ENCODE data around the gene EFL1. TPM values are rescaled to one million over a fixed set of nuclear protein-coding genes. Genes with fewer than 3 reads are reported as not detected.
"Not testable (repeated sequence)": the region's sequence is repeated elsewhere in the genome, so short reads cannot be mapped to it uniquely, and the experiment has no call there.

The EFL1 gene
- total RNA-seq, 2 experiments from 2014 or later = 7.1 to 7.8 TPM

DNA sequence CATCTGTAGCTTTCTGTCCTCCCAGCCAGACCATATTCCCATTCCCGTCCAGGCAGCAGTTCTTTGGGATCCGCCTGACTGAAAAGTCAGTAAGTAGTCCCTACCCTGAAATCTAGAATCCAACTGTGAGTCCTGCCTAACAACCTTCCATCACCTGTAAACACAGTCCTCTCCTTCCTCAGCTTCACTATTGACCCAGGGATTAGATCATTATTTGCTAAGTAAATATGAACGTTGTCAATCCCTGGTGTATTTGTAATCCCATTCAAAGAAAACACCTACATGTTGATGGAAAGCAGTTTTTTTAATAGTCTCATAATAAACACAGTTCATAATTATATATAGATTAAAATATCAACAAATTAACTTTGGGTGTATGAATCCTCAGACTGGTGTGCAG is 816 bp upstream of the EFL1 start:
- Histone ChIP-seq H3K27me3 (ENCODE audit: control insufficient read depth in 1 of 2, insufficient read depth in 2 of 2, low read length in 2 of 2) (no peaks in the 10 kb centered on the region), H3K27ac (ENCODE audit: low read depth in 1 of 2, low read length in 2 of 2) (no peak overlapping the region), H3K9me3 (ENCODE audit: control insufficient read depth in 1 of 2, insufficient read depth in 1 of 2, low read length in 2 of 2) (no peaks in the 10 kb centered on the region), H3K4me3 (ENCODE audit: low read length) (peak overlapping the region; percentile 72), H3K4me1 (ENCODE audit: insufficient read depth, low read length) (peaks cover 12% of the 10 kb centered on the region), H3K36me3 (ENCODE audit: insufficient read depth, low read length) (peaks cover 11% of the 10 kb centered on the region)
- peaks cover 38% of the 10 kb centered on the region for H3K4me1 Mint-ChIP-seq (ENCODE audit: low read depth)
- H3K4me3 Mint-ChIP-seq = peak overlapping the region; percentile 95
- H3K36me3 Mint-ChIP-seq (ENCODE audit: low read depth) = peaks cover 19% of the 10 kb centered on the region
- POLR2A ChIA-PET = interaction anchor here (1.2 kb wide), 1 partner anchor 277 kb away, joined by 3 read pairs; the partner anchor contains the start of gene RPS17
- H3K27me3 Mint-ChIP-seq = no peaks in the 10 kb centered on the region
- ATAC-seq (ENCODE audit: poor library complexity) (no peak), DNase-seq (no peak)
- intact Hi-C loops (cut with DNase I, micrococcal nuclease) = no loop called here
- TF ChIP-seq, protein P1, sequence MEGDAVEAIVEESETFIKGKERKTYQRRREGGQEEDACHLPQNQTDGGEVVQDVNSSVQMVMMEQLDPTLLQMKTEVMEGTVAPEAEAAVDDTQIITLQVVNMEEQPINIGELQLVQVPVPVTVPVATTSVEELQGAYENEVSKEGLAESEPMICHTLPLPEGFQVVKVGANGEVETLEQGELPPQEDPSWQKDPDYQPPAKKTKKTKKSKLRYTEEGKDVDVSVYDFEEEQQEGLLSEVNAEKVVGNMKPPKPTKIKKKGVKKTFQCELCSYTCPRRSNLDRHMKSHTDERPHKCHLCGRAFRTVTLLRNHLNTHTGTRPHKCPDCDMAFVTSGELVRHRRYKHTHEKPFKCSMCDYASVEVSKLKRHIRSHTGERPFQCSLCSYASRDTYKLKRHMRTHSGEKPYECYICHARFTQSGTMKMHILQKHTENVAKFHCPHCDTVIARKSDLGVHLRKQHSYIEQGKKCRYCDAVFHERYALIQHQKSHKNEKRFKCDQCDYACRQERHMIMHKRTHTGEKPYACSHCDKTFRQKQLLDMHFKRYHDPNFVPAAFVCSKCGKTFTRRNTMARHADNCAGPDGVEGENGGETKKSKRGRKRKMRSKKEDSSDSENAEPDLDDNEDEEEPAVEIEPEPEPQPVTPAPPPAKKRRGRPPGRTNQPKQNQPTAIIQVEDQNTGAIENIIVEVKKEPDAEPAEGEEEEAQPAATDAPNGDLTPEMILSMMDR (IDR thresholded peaks at IDR 0.05) = no peak
- CTCF ChIA-PET = no interaction called here
- H3K9me3 Mint-ChIP-seq = no peaks in the 10 kb centered on the region
- H3K27ac Mint-ChIP-seq = peak overlapping the region; percentile 79

DNA sequence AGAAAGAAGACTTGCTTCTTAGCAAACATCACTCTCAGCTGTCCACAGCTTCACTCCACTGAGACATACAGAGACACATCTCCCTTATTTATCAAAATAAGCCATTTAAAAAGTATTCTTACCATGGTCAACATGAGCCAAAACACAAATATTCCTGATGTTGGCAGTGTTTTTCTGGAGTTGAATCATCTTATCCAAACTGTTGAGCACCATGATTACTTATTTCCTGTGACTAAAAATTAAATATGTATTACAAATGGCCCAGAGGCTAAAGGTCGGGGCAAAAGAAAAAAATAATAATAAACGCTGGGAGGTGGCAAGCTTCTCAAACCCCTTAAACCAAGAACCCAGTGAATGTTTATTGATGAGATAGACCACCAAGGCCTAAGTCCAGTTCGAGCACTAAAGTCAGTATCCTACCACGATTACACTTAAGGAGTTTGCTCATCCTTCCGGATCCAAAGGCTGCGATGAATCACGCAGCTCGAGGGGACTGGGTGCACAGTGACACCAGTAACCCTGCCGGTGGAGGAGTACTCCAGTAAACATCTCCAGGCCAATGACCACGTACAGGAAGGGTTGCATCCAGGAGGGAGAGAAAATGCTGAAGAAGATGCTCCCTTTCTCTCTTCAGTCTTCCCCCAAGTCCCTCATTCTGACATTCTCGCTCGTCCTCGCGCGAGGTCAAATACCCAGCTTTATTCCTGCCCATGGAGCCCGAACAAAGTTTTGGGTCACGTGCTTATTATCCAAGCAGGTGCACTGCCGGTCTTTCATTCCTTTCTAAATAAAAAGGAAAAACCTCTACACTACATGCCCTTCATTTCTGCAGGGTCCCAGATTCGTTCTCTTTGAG is 740 bp downstream of the EFL1 start:
- peaks cover 38% of the 10 kb centered on the region for H3K4me1 Mint-ChIP-seq (ENCODE audit: low read depth)
- H3K27me3 ChIP-seq (ENCODE audit: control insufficient read depth in 1 of 2, insufficient read depth in 2 of 2, low read length in 2 of 2); H3K9me3 Mint-ChIP-seq; H3K27me3 Mint-ChIP-seq; intact Hi-C loops (cut with DNase I, micrococcal nuclease); H3K9me3 ChIP-seq (ENCODE audit: control insufficient read depth in 1 of 2, insufficient read depth in 1 of 2, low read length in 2 of 2): not testable (repeated sequence)
- Histone ChIP-seq H3K27ac (ENCODE audit: low read depth in 1 of 2, low read length in 2 of 2) (peak overlapping the region in 1 of 2 donors; percentile 31), H3K36me3 (ENCODE audit: insufficient read depth, low read length) (peaks cover 12% of the 10 kb centered on the region), H3K4me3 (ENCODE audit: low read length) (peak overlapping the region; percentile 72), H3K4me1 (ENCODE audit: insufficient read depth, low read length) (peaks cover 12% of the 10 kb centered on the region)
- peak overlapping the region; percentile 95 for H3K4me3 Mint-ChIP-seq
- peak overlapping the region; percentile 79 for H3K27ac Mint-ChIP-seq
- ChIA-PET CTCF (interaction anchor here (1.4 kb wide), 1 partner anchor 278 kb away, joined by 5 read pairs; the partner anchor contains the start of gene RPS17), POLR2A (interaction anchor here (1.2 kb wide), 2 partner anchors 37 to 278 kb away, joined by 3 to 4 read pairs; partner anchors contain the start of gene RPS17)
- DNase-seq (peak in 5 of 14 experiments; percentile 13 to 55 (median 29)), ATAC-seq (ENCODE audit: poor library complexity) (peak; percentile 9)
- peaks cover 34% of the 10 kb centered on the region for H3K36me3 Mint-ChIP-seq (ENCODE audit: low read depth)

DNA sequence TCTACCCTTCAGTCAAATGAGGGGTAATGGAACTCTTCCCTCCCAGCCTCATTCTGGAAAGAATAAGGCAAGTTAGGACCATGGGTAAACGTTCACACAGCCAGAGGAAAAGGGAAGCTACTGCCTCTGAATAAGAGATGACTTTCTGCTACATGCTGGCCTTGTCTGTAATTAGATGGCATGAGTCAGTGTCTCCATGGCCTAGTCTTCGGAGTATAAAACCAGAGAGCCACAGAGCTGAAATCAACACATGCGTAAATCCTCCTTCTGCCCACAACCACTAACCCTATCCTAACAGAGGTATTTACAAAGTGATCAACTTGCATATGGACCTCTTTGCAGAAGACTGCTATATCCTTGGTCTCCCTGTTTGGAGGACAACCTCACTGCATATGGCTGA is 14.3 kb downstream of the EFL1 start:
- H3K4me3 Mint-ChIP-seq; DNase-seq; H3K27ac ChIP-seq (ENCODE audit: low read depth in 1 of 2, low read length in 2 of 2); intact Hi-C loops (cut with DNase I, micrococcal nuclease); H3K27me3 ChIP-seq (ENCODE audit: control insufficient read depth in 1 of 2, insufficient read depth in 2 of 2, low read length in 2 of 2); POLR2A ChIA-PET; CTCF ChIA-PET; ATAC-seq (ENCODE audit: poor library complexity); H3K9me3 Mint-ChIP-seq; H3K4me3 ChIP-seq (ENCODE audit: low read length); H3K27ac Mint-ChIP-seq; H3K4me1 ChIP-seq (ENCODE audit: insufficient read depth, low read length); H3K27me3 Mint-ChIP-seq; H3K9me3 ChIP-seq (ENCODE audit: control insufficient read depth in 1 of 2, insufficient read depth in 1 of 2, low read length in 2 of 2); H3K4me1 Mint-ChIP-seq (ENCODE audit: low read depth): not testable (repeated sequence)
- H3K36me3 ChIP-seq (ENCODE audit: insufficient read depth, low read length) = peaks cover 13% of the 10 kb centered on the region
- peaks cover 60% of the 10 kb centered on the region for H3K36me3 Mint-ChIP-seq (ENCODE audit: low read depth)

DNA sequence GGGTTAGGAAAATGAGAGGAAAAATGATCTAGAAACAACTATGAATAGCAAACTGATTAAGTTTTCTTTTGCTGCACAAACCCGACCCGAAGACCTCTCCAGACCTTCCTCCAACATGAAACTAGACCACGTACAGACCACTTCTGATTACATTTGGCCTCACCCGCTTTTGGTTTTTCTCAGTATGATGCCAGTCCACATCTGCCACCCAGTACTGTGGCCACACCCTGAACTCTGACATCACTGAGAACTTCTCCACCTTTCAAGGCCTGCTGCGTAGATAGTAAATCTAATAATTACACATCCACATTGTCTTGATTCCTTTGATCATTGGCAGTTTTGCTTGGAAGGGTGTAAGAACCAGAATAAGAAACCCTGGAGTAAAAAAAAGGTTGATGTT is 16.6 kb downstream of the EFL1 start:
- peaks cover 54% of the 10 kb centered on the region for H3K36me3 Mint-ChIP-seq (ENCODE audit: low read depth)

DNA sequence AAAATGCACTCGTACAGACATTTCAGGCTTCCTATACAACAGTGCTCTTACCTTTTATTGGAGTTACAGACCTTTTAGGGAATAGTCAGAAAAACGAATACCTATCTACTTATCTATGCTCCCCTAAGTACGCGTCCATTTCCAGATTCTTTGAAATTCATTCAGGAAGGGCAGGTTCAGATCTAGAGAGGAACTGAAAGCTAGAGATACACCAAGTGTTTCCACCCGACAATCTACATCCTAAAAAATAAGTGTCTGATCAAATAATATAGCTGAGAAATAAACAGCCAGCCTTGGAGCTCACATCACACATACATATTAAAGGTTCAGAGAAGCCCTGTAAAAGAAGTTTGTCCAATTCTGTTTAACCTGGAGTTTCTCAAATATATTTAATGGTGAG is 18.9 kb downstream of the EFL1 start:
- H3K27me3 Mint-ChIP-seq; H3K9me3 ChIP-seq (ENCODE audit: control insufficient read depth in 1 of 2, insufficient read depth in 1 of 2, low read length in 2 of 2); H3K4me3 Mint-ChIP-seq; H3K4me1 ChIP-seq (ENCODE audit: insufficient read depth, low read length); POLR2A ChIA-PET; H3K27me3 ChIP-seq (ENCODE audit: control insufficient read depth in 1 of 2, insufficient read depth in 2 of 2, low read length in 2 of 2); ATAC-seq (ENCODE audit: poor library complexity); intact Hi-C loops (cut with DNase I, micrococcal nuclease); H3K9me3 Mint-ChIP-seq; H3K27ac Mint-ChIP-seq; CTCF ChIA-PET; DNase-seq; H3K27ac ChIP-seq (ENCODE audit: low read depth in 1 of 2, low read length in 2 of 2); H3K4me3 ChIP-seq (ENCODE audit: low read length): not testable (repeated sequence)
- peaks cover 10% of the 10 kb centered on the region for H3K4me1 Mint-ChIP-seq (ENCODE audit: low read depth)
- peaks cover 65% of the 10 kb centered on the region for H3K36me3 Mint-ChIP-seq (ENCODE audit: low read depth)
- H3K36me3 ChIP-seq (ENCODE audit: insufficient read depth, low read length) = peaks cover 31% of the 10 kb centered on the region

More for the DNA sequence above, 16.6 kb downstream of the EFL1 start:
- H3K27ac ChIP-seq (ENCODE audit: low read depth in 1 of 2, low read length in 2 of 2); H3K27me3 Mint-ChIP-seq; CTCF ChIA-PET; H3K27me3 ChIP-seq (ENCODE audit: control insufficient read depth in 1 of 2, insufficient read depth in 2 of 2, low read length in 2 of 2); H3K4me1 ChIP-seq (ENCODE audit: insufficient read depth, low read length); H3K4me3 ChIP-seq (ENCODE audit: low read length); ATAC-seq (ENCODE audit: poor library complexity); POLR2A ChIA-PET; H3K27ac Mint-ChIP-seq; H3K9me3 ChIP-seq (ENCODE audit: control insufficient read depth in 1 of 2, insufficient read depth in 1 of 2, low read length in 2 of 2); DNase-seq; H3K9me3 Mint-ChIP-seq; H3K4me3 Mint-ChIP-seq; intact Hi-C loops (cut with DNase I, micrococcal nuclease): not testable (repeated sequence)
- H3K36me3 ChIP-seq (ENCODE audit: insufficient read depth, low read length) = peaks cover 11% of the 10 kb centered on the region
- peaks cover 10% of the 10 kb centered on the region for H3K4me1 Mint-ChIP-seq (ENCODE audit: low read depth)

DNA sequence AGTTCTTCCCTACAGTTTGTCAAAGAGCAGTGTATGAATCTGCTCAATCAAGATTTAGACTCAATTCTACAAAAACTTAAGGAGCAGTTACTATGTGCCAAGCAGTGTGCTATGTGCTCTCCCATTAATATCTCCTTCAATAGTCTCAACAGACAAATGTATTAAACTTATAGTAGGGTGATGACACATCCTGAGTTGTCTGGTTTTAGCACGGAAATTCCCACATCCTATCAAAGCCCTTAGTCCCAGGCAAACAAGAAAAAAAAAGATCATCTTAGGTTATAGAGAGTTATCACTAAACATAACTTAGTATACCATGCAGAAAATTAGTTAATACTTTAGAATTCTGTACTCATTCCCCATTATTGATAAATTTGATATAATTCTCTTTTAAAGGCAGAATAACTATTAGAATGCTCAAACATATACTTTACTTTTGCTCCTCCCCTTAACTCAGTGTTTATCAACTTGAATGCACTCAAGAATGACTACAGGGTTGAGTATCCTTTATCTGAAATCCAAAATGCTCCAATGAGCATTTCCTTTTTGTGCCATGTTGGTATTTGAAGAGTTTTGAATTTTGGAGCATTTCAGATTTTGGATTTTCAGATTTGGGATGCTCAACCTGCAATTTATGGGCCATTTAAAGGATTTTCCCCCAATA is 20.6 kb downstream of the EFL1 start:
- H3K4me1 ChIP-seq (ENCODE audit: insufficient read depth, low read length); H3K4me1 Mint-ChIP-seq (ENCODE audit: low read depth); CTCF ChIA-PET; POLR2A ChIA-PET; DNase-seq; H3K9me3 ChIP-seq (ENCODE audit: control insufficient read depth in 1 of 2, insufficient read depth in 1 of 2, low read length in 2 of 2); H3K27me3 Mint-ChIP-seq; H3K4me3 Mint-ChIP-seq; H3K4me3 ChIP-seq (ENCODE audit: low read length); intact Hi-C loops (cut with DNase I, micrococcal nuclease); H3K27me3 ChIP-seq (ENCODE audit: control insufficient read depth in 1 of 2, insufficient read depth in 2 of 2, low read length in 2 of 2); H3K27ac ChIP-seq (ENCODE audit: low read depth in 1 of 2, low read length in 2 of 2); H3K27ac Mint-ChIP-seq; ATAC-seq (ENCODE audit: poor library complexity); H3K9me3 Mint-ChIP-seq: not testable (repeated sequence)
- H3K36me3 Mint-ChIP-seq (ENCODE audit: low read depth) = peaks cover 71% of the 10 kb centered on the region
- peaks cover 29% of the 10 kb centered on the region for H3K36me3 ChIP-seq (ENCODE audit: insufficient read depth, low read length)
